Epithelial cell of proximal tubule (primary cell): ENCODE data around the gene MYO7B. TPM values are rescaled to one million over a fixed set of nuclear protein-coding genes. Genes with fewer than 3 reads are reported as not detected.

Experiments used
- DNase-seq: peaks from one replicate; pipeline ENCODE4 v3.0.0-alpha.2; 2011; ENCODE audit warnings: low read depth
- H3K4me3 ChIP-seq: 2 replicates; pipeline ENCODE4 v1.5.1; 2011; ENCODE audit warnings: low read depth, mild to moderate bottlenecking, low read length
- CTCF ChIP-seq: conservative IDR thresholded peaks from 2 replicates; pipeline ENCODE4 v1.5.1; 2012; ENCODE audit warnings: low read depth, mild to moderate bottlenecking, low read length
- total RNA-seq: library from RNA; depleted of rRNA; stranded (reverse); fragments of >200 nt; gene quantifications from 2 replicates; pipeline ENCODE4 v1.2.3, GENCODE V29; 2015

MYO7B gene
- total RNA-seq, 1 donor from 2014 or later: not detected

- no peak for DNase-seq
Measured at GRCh38 chr2:127634626-127635379, 99.3 kb downstream of the MYO7B start.

GRCh38 chr2:127635380-127636237 lies 100.1 kb downstream of the MYO7B start:
- no peak for DNase-seq
- H3K4me3 ChIP-seq: no peak overlapping the region
- TF ChIP-seq CTCF: no peak

More at GRCh38 chr2:127634626-127635379, 99.3 kb downstream of the MYO7B start:
- no peak overlapping the region for H3K4me3 ChIP-seq
- TF ChIP-seq CTCF: no peak

- no peak for TF ChIP-seq CTCF
- no peak overlapping the region for H3K4me3 ChIP-seq
- DNase-seq: no peak
Measured at GRCh38 chr2:127636248-127637235, 101.1 kb downstream of the MYO7B start.

GRCh38 chr2:127637236-127637630 lies 101.8 kb downstream of the MYO7B start:
- no peak for TF ChIP-seq CTCF
- no peak overlapping the region for H3K4me3 ChIP-seq

GRCh38 chr2:127637725-127638252 lies 102.3 kb downstream of the MYO7B start:
- peak; percentile 1 for DNase-seq

More at GRCh38 chr2:127637236-127637630, 101.8 kb downstream of the MYO7B start:
- DNase-seq: no peak

More at GRCh38 chr2:127637725-127638252, 102.3 kb downstream of the MYO7B start:
- no peak for TF ChIP-seq CTCF
- H3K4me3 ChIP-seq: no peak overlapping the region
